Osteocyte (in vitro differentiated cells): ENCODE results near the gene IL36RN. TPM values are rescaled to one million over a fixed set of nuclear protein-coding genes. Genes with fewer than 3 reads are reported as not detected.

Source experiments
- DNase-seq: peaks from one replicate; pipeline ENCODE4 v3.0.0; 2021; ENCODE audit warnings: mixed read lengths; ENCODE audit not compliant: unreplicated experiment; ENCODE audit errors: extremely low spot score
- H3K27ac Mint-ChIP-seq: one replicate; pipeline ENCODE4 v1.8.0; 2021; ENCODE audit warnings: mild to moderate bottlenecking, mixed read lengths; ENCODE audit not compliant: unreplicated experiment
- H3K27me3 Mint-ChIP-seq: one replicate; pipeline ENCODE4 v1.8.0; 2021; ENCODE audit warnings: mixed read lengths; ENCODE audit not compliant: unreplicated experiment
- H3K36me3 Mint-ChIP-seq: one replicate; pipeline ENCODE4 v1.8.0; 2021; ENCODE audit warnings: mixed read lengths; ENCODE audit not compliant: unreplicated experiment
- H3K4me1 Mint-ChIP-seq: one replicate; pipeline ENCODE4 v1.8.0; 2021; ENCODE audit warnings: mixed read lengths; ENCODE audit not compliant: unreplicated experiment
- H3K4me3 Mint-ChIP-seq: one replicate; pipeline ENCODE4 v1.8.0; 2021; ENCODE audit warnings: mild to moderate bottlenecking, moderate library complexity, mixed read lengths; ENCODE audit not compliant: unreplicated experiment
- H3K9me3 Mint-ChIP-seq: one replicate; pipeline ENCODE4 v1.8.0; 2021; ENCODE audit warnings: mixed read lengths; ENCODE audit not compliant: unreplicated experiment
- CTCF ChIP-seq: fragments of 200-600 bp; sonication (generic); IDR thresholded peaks from 2 replicates; pipeline ENCODE4 v1.5.0; 2021; ENCODE audit warnings: antibody characterized with exemption, mild to moderate bottlenecking, moderate library complexity
- total RNA-seq: library from RNA; stranded (reverse); gene quantifications from 2 replicates; pipeline ENCODE4 v1.2.1, GENCODE V29; 2021

IL36RN gene
- total RNA-seq, 1 donor from 2014 or later, result not detected

GRCh38 chr2:113018509-113018908 lies 40.5 kb upstream of the IL36RN start:
- H3K27ac Mint-ChIP-seq, result no peak overlapping the region
- H3K9me3 Mint-ChIP-seq, result no peaks in the 10 kb centered on the region
- DNase-seq, result no peak
- TF ChIP-seq CTCF, result no peak
- no peaks in the 10 kb centered on the region for H3K4me1 Mint-ChIP-seq
- H3K36me3 Mint-ChIP-seq, result no peaks in the 10 kb centered on the region
- H3K4me3 Mint-ChIP-seq, result no peak overlapping the region
- peaks cover 48% of the 10 kb centered on the region for H3K27me3 Mint-ChIP-seq

GRCh38 chr2:113021312-113021711 lies 37.7 kb upstream of the IL36RN start:
- DNase-seq, result no peak

DNA sequence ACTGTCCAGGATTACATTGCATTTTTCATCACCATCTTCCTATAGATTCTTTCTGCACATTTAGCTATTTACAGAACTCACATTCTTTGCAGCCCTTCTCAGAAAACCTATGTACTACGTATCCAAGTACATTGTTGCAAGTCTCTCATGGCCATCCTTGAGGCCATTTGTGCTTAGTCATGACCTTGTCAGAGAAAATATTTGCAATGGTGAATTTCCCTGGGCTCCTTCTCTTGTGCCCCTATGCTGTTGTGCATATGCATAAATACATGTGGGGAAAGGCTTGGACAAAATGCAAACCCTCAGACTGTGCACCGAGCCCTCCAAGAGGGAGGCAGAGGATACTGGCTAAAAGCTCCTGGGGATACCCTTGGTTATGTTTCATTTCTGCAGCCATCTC lies 34.2 kb upstream of the IL36RN start:
- H3K36me3 Mint-ChIP-seq, result no peaks in the 10 kb centered on the region
- DNase-seq, result no peak
- H3K27ac Mint-ChIP-seq, result no peak overlapping the region
- peaks cover 69% of the 10 kb centered on the region for H3K27me3 Mint-ChIP-seq
- no peaks in the 10 kb centered on the region for H3K9me3 Mint-ChIP-seq
- TF ChIP-seq CTCF, result no peak
- no peak overlapping the region for H3K4me3 Mint-ChIP-seq
- H3K4me1 Mint-ChIP-seq, result no peaks in the 10 kb centered on the region

More at GRCh38 chr2:113021312-113021711, 37.7 kb upstream of the IL36RN start:
- Mint-ChIP-seq H3K4me3 (no peak overlapping the region), H3K4me1 (no peaks in the 10 kb centered on the region), H3K27me3 (peaks cover 63% of the 10 kb centered on the region), H3K27ac (no peak overlapping the region), H3K36me3 (no peaks in the 10 kb centered on the region), H3K9me3 (no peaks in the 10 kb centered on the region)
- TF ChIP-seq CTCF, result no peak

DNA sequence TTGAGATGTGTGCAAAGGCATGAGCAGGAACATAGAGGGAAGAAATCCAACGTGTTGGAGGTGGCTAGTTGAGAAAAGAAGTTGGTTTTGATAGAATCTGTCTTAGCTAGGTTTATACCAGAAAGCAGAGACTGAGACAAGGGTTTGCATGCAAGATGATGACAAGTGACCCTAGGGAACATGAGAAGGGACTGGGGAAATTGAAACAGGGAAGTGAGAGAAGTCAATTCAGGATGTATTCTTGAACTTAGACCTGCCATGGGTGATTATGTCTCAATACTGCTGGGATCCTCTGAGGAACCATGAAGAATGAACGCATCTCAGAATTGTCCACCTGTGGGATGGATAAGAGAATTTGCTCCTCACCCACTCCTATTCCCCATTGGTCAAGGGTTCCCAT lies 33.3 kb upstream of the IL36RN start:
- Mint-ChIP-seq H3K36me3 (no peaks in the 10 kb centered on the region), H3K27me3 (peaks cover 72% of the 10 kb centered on the region)
- no peak for TF ChIP-seq CTCF

GRCh38 chr2:113027691-113028090 lies 31.3 kb upstream of the IL36RN start:
- Mint-ChIP-seq H3K27ac (no peak overlapping the region), H3K4me1 (no peaks in the 10 kb centered on the region), H3K36me3 (no peaks in the 10 kb centered on the region), H3K27me3 (peaks cover 84% of the 10 kb centered on the region), H3K9me3 (no peaks in the 10 kb centered on the region), H3K4me3 (no peak overlapping the region)
- no peak for TF ChIP-seq CTCF
- DNase-seq, result no peak

More for the DNA sequence above, 33.3 kb upstream of the IL36RN start:
- H3K9me3 Mint-ChIP-seq, result no peaks in the 10 kb centered on the region
- H3K27ac Mint-ChIP-seq, result no peak overlapping the region
- no peak for DNase-seq
- no peaks in the 10 kb centered on the region for H3K4me1 Mint-ChIP-seq
- no peak overlapping the region for H3K4me3 Mint-ChIP-seq
